ENCODE results near the gene GLB1L3. TPM values are rescaled to one million over a fixed set of nuclear protein-coding genes. Genes with fewer than 3 reads are reported as not detected.
"Not testable (repeated sequence)": the region's sequence is repeated elsewhere in the genome, so short reads cannot be mapped to it uniquely, and the experiment has no call there.

The GLB1L3 gene
- total RNA-seq, 1 donor from 2014 or later: 16.5 TPM

- TF ChIP-seq CTCF (IDR thresholded peaks at IDR 0.05; ENCODE audit: unreplicated experiment): no peak
- H3K4me1 Mint-ChIP-seq (ENCODE audit: unreplicated experiment): peaks cover 20% of the 10 kb centered on the region
These were observed 1.2 kb downstream of the GLB1L3 start for GRCh38 chr11:134277183-134278001.

GRCh38 chr11:134278356-134278755 is 2.2 kb downstream of the GLB1L3 start:
- Mint-ChIP-seq H3K36me3 (ENCODE audit: low read depth, unreplicated experiment) (no peaks in the 10 kb centered on the region), H3K4me3 (ENCODE audit: unreplicated experiment) (no peak overlapping the region), H3K9me3 (ENCODE audit: unreplicated experiment) (no peaks in the 10 kb centered on the region), H3K27me3 (ENCODE audit: unreplicated experiment) (peaks cover 10% of the 10 kb centered on the region), H3K4me1 (ENCODE audit: unreplicated experiment) (peaks cover 14% of the 10 kb centered on the region), H3K27ac (ENCODE audit: unreplicated experiment) (no peak overlapping the region)
- no peak for TF ChIP-seq CTCF (IDR thresholded peaks at IDR 0.05; ENCODE audit: unreplicated experiment)
- DNase-seq (ENCODE audit: low spot score): no peak

More at GRCh38 chr11:134277183-134278001, 1.2 kb downstream of the GLB1L3 start:
- no peaks in the 10 kb centered on the region for H3K9me3 Mint-ChIP-seq (ENCODE audit: unreplicated experiment)
- DNase-seq (ENCODE audit: low spot score): peak; percentile 33
- no peaks in the 10 kb centered on the region for H3K36me3 Mint-ChIP-seq (ENCODE audit: low read depth, unreplicated experiment)
- H3K27me3 Mint-ChIP-seq (ENCODE audit: unreplicated experiment): peaks cover 10% of the 10 kb centered on the region
- H3K4me3 Mint-ChIP-seq (ENCODE audit: unreplicated experiment): peak overlapping the region; percentile 93
- H3K27ac Mint-ChIP-seq (ENCODE audit: unreplicated experiment): peak overlapping the region; percentile 48

GRCh38 chr11:134281635-134282034 is 5.5 kb downstream of the GLB1L3 start:
- H3K27me3 Mint-ChIP-seq (ENCODE audit: unreplicated experiment); H3K27ac Mint-ChIP-seq (ENCODE audit: unreplicated experiment); H3K36me3 Mint-ChIP-seq (ENCODE audit: low read depth, unreplicated experiment); H3K4me1 Mint-ChIP-seq (ENCODE audit: unreplicated experiment); H3K4me3 Mint-ChIP-seq (ENCODE audit: unreplicated experiment); H3K9me3 Mint-ChIP-seq (ENCODE audit: unreplicated experiment); DNase-seq (ENCODE audit: low spot score): not testable (repeated sequence)

- DNase-seq (ENCODE audit: low spot score): peak; percentile 0
- no peak overlapping the region for H3K4me3 Mint-ChIP-seq (ENCODE audit: unreplicated experiment)
- H3K27me3 Mint-ChIP-seq (ENCODE audit: unreplicated experiment): no peaks in the 10 kb centered on the region
- no peaks in the 10 kb centered on the region for H3K36me3 Mint-ChIP-seq (ENCODE audit: low read depth, unreplicated experiment)
- H3K27ac Mint-ChIP-seq (ENCODE audit: unreplicated experiment): no peak overlapping the region
- H3K9me3 Mint-ChIP-seq (ENCODE audit: unreplicated experiment): no peaks in the 10 kb centered on the region
- H3K4me1 Mint-ChIP-seq (ENCODE audit: unreplicated experiment): peaks cover 3% of the 10 kb centered on the region
- TF ChIP-seq CTCF (IDR thresholded peaks at IDR 0.05; ENCODE audit: unreplicated experiment): no peak
These were observed 6.2 kb downstream of the GLB1L3 start for GRCh38 chr11:134282121-134283045.

- Mint-ChIP-seq H3K27ac (ENCODE audit: unreplicated experiment) (no peak overlapping the region), H3K4me1 (ENCODE audit: unreplicated experiment) (peaks cover 2% of the 10 kb centered on the region), H3K36me3 (ENCODE audit: low read depth, unreplicated experiment) (no peaks in the 10 kb centered on the region), H3K9me3 (ENCODE audit: unreplicated experiment) (no peaks in the 10 kb centered on the region), H3K4me3 (ENCODE audit: unreplicated experiment) (no peak overlapping the region), H3K27me3 (ENCODE audit: unreplicated experiment) (no peaks in the 10 kb centered on the region)
- TF ChIP-seq CTCF (IDR thresholded peaks at IDR 0.05; ENCODE audit: unreplicated experiment): no peak
- DNase-seq (ENCODE audit: low spot score): no peak
These were observed 7.5 kb downstream of the GLB1L3 start for GRCh38 chr11:134283461-134284230.

- H3K4me3 Mint-ChIP-seq (ENCODE audit: unreplicated experiment); H3K36me3 Mint-ChIP-seq (ENCODE audit: low read depth, unreplicated experiment); H3K27ac Mint-ChIP-seq (ENCODE audit: unreplicated experiment); H3K9me3 Mint-ChIP-seq (ENCODE audit: unreplicated experiment); H3K4me1 Mint-ChIP-seq (ENCODE audit: unreplicated experiment); DNase-seq (ENCODE audit: low spot score); H3K27me3 Mint-ChIP-seq (ENCODE audit: unreplicated experiment): not testable (repeated sequence)
These were observed 8.2 kb downstream of the GLB1L3 start for GRCh38 chr11:134284349-134284748.

All from endothelial cell (in vitro differentiated cells).